DND-41 (cell line): ENCODE results near the gene ALG9.

Experiments
- EZH2 ChIP-seq: IDR thresholded peaks from 3 replicates; pipeline ENCODE4 v1.6.1; 2012; ENCODE audit warnings: borderline replicate concordance, low read depth, mild to moderate bottlenecking, moderate library complexity, low read length, inconsistent platforms; ENCODE audit not compliant: severe bottlenecking
- TF ChIP-seq, protein P1 (sequence below): IDR thresholded peaks from 2 replicates; pipeline ENCODE4 v1.5.1; 2012; ENCODE audit warnings: borderline replicate concordance, low read length, moderate library complexity, mild to moderate bottlenecking; ENCODE audit not compliant: poor library complexity, severe bottlenecking; ENCODE audit errors: extremely low read depth

DNA sequence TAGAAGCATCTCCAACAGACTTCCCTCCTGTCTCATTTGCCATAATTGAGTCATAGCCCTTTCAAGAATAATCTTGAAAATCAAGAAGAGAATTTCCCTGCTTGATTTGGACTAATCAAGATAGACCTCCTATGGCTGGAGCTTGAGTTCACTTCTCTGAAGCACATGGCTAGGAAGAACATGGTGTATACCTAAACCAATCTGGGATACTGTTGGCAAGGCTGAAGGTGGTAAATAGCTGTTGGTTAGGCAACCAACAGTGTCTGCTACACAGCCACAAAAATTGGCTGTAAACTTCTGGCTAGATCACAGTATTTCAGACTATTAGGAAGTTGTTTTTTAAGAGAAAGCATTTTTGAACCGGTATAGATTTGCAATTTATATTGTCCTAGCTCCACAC lies 35.3 kb upstream of the ALG9 start:
- TF ChIP-seq, protein P1, sequence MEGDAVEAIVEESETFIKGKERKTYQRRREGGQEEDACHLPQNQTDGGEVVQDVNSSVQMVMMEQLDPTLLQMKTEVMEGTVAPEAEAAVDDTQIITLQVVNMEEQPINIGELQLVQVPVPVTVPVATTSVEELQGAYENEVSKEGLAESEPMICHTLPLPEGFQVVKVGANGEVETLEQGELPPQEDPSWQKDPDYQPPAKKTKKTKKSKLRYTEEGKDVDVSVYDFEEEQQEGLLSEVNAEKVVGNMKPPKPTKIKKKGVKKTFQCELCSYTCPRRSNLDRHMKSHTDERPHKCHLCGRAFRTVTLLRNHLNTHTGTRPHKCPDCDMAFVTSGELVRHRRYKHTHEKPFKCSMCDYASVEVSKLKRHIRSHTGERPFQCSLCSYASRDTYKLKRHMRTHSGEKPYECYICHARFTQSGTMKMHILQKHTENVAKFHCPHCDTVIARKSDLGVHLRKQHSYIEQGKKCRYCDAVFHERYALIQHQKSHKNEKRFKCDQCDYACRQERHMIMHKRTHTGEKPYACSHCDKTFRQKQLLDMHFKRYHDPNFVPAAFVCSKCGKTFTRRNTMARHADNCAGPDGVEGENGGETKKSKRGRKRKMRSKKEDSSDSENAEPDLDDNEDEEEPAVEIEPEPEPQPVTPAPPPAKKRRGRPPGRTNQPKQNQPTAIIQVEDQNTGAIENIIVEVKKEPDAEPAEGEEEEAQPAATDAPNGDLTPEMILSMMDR = no peak
- TF ChIP-seq EZH2 = no peak
